Stimulated activated CD4-positive, alpha-beta T cell treated with anti-CD3 and anti-CD28 coated beads, TNF-alpha, amount 100 ng/mL, for 4 hours (primary cell): ENCODE measurements around the gene TCAF1.
"Not testable (repeated sequence)": the region's sequence is repeated elsewhere in the genome, so short reads cannot be mapped to it uniquely, and the experiment has no call there.

Experiments
- DNase-seq, 3 experiments: peaks; one replicate each; pipeline ENCODE4 v3.0.0-alpha.2; 2020; ENCODE audit warnings: low read depth in 3 of 3

TCAF1 gene

DNA sequence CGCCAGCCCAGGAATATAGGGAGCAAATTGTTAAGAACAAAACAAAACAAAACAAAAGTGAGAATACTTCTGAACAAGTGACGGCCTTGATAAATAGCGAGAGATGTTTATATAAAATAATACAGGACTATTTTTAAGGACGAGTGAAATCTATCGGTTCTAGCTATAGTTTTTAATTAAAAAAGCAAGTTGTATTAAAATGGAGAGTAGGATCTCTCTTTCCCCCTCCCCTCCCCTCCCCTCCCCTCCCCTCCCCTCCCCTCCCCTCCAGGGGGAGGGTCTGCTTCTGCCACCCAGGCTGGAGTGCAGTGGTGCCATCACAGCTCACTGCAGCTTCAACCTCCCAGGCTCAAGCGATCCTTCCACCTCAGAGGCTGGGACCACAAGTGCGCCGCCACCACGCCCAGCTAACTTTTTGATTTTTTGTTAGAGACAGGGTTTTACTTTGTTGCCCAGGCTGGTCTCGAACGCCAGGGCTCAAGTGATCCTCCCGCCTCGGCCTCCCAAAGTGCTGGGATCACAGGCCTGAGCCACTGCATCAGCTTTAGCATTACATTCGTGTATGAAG is 440 bp upstream of the TCAF1 start:
- no peak for DNase-seq

DNA sequence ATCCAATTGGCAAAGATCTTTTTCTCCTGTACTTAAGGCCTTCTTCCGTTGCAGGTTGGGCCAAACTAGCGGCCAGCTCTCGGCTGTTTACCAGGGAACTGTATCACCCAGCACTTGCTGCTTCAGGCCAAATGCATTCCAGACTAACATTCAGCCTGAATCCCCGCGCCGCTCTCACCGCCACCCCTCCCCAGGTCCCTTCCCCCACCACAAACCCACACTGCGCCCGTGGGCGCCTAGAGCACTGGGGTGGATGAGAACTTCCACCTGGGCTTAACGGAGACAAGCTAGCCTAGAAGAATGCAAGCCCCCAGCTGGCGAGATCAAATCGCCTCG is 676 bp downstream of the TCAF1 start:
- no peak for DNase-seq

DNA sequence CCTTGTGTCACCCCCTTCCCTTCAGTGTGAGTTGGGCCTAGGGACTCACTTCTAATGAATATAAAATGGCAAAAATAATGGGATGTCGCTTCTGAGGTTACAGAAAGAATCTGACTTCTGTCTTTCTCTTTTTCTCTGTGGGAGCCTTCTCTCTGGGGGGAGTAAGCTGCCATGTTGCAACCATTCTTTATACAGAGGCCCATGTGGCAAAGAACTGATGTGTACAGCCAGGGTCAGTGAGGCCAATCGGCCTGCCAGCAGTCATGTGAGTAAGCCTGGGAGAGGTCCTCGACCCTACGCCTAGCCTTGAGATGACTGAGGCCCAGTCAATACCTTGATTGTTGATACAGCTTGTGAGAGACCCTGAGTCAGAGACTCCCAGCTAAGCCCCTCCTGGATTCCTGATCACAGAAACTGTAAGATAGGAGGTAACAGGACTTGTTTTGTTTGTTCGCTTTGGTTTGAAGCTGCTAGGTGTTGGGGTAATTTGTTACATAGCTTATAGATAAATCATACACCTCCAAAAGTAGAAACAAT is 1.7 kb downstream of the TCAF1 start:
- DNase-seq: no peak

DNA sequence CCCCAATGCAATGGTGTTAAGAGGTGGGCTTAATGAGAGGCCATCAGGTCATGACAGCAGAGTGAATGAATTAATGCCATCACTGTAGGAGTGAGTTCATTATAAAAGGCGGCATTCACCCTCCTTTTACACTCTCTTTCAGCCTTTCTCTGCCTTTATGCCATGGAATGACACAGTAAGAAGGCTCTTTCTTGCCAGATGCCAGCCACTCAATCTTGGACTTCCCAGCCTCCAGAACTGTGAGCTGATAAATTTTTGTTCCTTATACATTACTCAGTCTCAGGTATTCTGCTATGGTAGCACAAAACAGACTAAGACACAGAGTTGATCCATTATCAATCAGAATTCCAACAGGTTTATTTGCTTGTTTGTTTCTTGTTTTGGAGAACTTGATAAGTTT is 3.2 kb downstream of the TCAF1 start:
- no peak for DNase-seq

DNA sequence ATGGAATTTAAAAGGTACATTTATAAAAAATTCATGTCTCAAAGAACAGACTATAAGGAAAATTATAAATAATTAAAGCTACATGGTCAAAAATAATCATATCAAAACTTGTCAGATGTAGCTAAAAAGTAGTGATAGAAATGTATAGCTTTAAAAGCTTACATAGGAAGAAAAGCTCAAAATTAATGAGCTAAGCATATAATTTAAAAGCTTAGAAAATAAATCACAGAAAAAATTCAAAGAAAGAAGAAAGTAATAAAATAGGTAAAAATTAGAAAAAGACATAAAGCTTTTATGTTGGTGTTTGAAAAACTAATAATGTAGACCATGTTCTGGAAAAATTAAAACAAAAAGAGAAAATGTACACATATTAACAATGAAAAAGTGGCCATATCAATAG is 5.3 kb downstream of the TCAF1 start:
- no peak for DNase-seq

DNA sequence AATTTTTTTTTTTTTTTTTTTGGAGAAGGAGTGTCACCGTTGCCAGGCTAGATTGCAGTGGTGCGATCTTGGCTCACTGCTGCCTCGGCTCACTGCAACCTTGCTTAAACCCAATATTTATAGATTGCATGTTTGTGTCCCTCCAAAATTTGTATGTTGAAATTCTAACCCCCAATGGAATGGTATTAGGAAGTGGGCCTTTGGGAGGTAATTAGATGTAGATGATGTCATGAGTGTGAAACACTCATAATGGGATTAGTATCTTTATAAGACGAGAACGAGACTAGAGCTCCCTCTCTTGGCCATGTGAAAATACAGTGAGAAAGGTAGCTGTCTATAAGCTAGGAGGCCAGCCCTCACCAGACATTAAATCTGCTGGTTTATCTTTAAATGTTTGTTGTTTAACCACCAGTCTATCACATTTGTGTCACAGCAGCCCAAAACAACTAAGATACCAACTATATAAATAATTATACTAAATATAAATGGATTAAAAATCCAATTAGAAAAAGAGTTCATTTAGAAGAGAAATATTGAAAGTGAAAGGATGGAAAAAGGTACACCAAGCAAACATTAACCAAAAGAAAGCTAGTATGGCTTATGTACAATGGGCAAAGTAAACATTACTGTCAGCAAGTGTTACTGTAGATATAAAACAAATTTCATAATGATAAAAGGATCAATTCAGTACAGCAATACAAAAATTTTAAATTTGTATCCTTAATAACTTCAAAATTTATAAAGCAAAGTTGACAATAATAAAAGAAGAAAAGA is 9.3 kb downstream of the TCAF1 start:
- no peak for DNase-seq

DNA sequence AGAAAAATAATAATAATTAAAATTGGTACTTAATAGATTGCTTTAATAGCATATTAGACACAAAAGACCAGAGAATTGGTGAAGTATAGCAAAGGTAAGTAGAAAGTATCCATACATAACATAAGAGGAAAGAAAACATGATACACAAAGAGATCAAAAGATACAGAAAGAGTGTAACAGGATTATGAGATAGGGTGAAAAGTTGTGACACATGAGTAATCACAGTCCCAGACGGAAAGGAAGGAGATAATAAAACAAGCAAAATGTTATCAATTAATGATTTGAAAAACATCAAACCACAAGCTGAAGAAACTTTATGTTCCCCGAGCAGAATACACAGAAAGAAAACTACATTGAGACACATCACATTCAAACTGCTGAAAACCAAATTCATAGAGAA is 10.5 kb downstream of the TCAF1 start:
- no peak for DNase-seq

DNA sequence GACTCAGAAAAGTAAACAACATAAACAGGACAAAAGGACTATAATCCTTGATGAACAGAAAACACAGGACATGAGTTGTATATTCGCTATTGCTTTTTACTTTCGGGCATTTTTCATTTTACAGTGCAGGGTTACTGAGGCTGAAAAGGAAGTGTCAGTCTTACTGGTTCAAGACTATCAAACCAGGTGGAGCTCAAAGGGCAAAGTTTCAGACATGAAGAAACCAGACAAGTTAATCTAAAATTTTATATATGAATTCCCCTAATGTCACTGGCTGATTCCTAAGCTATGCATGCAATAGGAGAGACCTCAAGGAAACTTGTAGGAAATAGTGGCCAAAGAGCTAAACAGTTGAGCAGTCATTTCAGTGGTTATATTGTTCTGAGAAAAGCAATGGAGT is 11.4 kb downstream of the TCAF1 start:
- no peak for DNase-seq

DNA sequence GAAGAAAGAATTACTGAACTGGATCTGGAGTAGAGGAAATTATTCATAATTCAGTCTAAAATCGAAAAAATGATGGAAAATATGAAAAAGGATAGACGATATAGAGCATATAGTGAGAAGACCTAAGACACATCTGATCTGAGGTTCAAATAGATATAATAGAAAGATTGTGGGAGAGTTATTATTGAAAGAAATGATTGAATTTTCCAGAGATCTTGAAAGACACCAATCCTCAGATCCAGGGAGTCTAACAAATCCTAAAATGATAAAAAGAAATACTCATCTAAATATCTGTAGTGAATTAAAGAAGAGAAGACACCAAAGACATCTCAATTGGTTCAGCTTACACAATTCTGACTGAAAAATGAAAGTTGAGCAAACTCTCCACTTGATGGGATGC is 12.9 kb downstream of the TCAF1 start:
- DNase-seq: no peak

DNA sequence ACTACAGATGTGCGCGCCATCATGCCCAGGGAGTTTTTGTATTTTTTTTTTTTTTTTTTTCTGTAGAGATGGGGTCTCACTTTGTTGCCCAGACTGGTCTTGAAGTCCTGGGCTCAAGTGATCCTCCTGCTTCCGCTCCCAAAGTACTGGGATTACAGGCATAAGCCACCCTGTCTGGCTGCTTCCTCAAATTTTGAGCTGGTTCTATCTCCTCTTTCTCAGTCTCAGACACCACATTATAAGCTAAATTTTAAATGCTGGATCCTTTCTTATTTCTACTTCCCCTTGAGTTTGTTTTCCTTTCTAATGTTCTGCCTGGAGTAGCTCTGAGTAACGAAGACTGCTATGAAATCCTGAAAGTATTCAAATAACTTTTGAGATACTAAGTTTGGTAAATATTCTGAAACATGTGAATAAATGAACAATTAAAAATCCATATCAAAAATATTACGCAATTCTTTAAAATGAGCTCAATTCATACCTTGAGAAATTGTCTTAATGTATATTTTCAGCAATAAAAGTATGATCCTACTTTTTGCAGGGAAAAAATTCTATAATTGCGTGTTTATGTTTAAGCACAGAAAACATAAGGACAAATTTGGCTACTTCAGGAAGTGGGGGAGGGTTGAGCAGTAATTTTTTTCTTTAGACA is 15.0 kb downstream of the TCAF1 start:
- no peak for DNase-seq

DNA sequence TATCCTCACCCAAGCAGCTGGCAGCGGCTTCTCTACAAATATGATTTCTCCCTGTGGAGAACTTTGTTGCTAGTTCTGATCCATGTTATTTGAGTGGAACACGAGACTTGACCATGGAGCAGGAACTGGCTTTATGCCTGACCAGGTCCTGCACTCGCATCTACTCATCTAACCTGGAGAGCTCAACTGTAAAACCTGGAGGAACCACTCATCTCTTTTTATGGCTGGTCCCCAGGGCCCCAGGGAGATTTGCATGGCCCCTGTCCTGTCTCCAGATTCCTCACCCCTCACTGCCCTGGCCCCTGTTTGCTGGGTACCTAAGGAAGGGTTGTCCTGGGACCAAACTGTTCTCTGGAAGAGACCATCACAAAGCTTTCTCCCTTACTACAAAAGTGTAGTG is 16.0 kb downstream of the TCAF1 start:
- no peak for DNase-seq

DNA sequence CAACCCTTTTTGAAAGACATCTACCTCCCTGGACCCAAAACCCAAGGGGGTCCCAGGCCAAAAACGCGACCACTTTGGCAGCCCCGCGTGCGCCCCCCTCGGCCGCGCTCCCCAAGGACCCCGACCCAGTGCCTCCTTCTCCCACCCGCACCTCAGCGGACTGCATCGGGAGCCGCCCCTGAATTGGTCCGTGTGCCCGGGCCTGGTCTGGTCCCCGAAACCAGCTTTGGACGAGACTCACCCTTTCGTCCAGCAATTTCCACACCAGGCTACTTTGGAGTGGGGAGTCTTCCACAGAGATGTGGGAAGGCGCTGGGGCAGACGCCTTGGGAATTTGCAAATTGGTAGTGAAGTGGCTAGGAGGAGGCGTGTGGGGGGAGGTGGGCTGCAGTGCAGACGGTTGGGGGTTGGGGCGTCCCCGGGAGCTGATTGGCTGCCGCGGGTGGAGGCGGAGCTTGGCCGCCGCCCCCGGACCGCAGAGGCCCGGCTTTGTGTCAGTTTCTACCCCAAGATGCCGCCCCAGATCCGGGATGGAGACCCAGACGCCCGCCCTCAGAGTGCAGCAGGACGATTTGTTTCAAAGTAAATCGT is 16.9 kb downstream of the TCAF1 start:
- DNase-seq: no peak

DNA sequence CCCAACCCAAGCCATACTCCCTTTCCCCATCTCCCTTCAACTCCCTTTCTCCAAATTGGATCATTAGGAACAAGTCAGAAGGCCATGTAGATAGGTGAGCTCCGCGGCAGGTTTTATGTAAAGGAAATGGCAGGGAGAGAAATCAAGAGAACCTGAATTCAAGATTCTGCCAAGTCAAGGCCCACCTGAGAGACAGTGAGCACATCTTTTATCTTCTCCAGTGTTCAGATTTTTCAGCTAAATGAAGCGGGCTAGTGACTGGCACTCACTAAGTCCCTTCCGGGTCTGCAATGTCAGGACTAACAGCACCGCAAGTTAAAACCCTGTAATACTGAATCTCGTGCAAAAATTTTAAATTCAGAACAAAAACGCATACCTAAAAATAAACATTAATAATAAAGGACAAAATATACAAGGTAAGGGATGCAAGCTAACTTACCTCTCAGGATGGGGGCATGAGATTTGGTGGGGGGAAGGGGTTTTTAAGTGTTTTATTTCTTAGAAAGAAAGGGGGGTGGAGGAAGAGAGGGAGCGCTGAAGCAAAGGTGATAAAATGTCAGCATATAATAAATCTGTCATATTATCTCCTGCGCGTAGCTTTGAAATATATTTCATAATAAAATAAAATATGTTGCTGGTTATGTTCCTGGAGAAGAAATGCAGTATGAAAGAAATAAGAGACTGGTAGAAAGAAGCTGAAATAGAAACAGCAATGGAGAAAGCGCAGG is 17.6 kb downstream of the TCAF1 start:
- DNase-seq: no peak

DNA sequence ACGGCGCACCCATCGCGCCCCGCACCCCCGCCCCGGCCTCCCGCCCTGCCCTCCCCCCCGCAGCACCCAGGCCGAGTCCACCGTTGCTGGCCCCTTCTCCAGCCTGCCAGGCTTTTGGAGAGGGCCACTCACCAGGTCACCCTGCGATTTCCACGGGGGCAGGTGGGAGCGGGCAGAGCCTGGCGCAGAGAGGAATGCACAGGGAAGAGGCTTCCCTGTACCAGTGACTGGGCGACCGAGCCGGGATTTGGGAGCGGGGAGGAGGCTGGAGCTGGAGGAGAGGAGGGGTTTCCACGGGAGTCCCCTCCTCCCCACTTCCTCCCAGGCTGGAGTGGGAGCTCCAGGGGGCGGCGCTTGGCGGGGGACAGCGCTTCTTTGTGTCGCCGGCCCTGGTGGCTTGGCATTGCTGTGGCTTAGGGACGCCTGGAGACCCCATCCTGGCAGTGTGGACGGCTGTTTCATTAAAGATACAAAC is 19.3 kb downstream of the TCAF1 start:
- no peak for DNase-seq

DNA sequence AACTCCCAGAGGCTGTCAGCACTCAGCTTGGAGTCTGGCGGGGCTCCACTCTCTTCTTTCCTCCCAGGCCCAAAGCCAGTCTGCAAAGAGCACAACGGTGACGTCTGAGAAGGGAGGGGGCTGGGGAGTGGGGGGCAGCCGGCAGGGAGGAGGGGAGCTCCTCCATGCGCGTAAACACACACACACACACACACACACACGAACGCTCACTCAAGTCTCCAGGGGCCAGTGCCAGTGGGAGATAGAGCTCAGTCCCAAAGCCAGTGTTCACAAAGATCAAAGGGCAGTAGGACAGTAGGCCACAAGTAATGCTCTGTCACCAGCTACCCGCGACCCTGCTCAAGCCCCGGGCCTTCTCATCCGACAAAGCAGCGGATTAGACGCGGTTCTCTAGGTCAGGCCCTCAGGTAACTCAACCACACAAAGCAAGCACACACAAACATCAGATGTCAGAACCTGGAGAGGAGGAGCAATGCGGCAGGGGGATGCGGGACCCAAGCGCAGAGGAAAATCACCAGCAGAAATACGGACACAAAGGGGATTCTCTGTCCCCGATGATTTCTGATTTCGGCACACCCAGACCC is 19.9 kb downstream of the TCAF1 start:
- no peak for DNase-seq

DNA sequence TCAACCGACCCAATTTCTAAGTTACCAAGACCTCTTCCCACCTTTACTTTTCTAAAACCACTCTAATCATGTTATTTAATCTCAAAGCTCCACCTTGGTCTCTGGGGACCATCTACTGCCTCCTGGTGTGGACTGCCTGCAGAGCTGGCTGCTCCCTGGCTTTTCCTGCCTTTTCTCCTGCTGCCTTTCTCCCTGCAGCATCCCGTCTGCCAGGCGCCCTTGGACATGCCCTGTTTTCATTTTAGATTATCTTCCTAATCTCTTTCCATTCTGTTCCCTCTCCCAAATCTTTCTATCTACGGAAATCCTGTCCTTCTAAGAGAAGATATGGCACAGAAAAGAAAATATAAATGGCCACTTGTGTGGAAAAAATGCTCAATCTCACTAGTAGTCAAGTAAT is 23.1 kb downstream of the TCAF1 start:
- DNase-seq: no peak

DNA sequence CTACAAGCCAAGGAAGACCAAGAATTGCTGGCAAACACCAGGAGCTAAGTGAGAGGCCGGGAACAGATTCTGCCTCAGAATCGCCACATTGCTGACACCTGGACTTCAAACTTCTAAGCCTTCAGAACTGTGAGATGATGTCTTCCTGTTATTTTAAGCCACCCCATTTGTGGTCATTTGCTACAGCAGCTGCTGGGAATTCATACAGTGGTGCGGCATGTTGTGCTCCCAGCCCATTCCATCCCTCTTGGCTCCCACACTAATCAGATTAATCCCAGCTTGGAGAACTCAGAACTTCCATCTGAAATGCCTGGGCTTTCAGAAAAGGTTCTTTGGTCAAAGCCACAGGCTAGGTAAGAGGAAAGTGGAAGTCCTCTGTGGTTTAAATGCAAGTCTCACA is 24.9 kb downstream of the TCAF1 start:
- DNase-seq: no peak

DNA sequence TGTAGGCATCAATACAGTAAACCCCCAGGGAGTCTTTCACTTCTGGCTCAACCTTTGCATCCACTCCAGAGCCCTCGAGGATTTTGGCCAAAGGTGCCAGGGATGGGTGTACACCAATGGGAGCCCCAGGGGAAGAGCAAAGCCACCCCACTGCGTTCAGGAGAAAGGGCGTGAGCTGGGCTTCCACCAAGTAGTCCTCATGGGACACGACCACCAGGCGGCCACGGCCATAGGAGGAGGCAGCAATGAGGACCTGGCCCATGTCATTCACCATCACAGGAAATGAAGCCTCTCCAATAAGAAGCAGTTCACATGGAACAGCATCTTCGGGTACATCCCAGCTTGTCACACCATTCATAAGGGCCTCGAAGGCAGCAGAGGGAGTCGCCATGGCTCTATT is 25.8 kb downstream of the TCAF1 start:
- no peak for DNase-seq

DNA sequence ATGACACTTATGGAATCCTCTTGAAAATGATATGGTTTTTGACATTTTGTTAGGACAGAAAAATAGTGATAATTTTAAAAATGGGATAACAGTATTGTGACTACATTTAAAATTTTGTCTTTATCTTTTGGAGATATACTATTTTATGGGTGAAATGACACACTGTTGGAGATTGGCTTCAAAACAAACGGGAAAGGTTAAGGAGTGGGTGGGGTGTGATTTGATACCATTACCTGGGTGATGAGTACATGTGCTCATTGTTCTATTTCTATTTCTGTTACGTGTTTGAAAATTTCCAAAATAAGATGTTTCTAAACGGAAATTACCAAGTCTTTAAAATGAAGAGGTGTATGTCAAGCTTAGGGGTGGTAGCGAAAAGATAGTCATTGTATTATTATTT is 28.7 kb downstream of the TCAF1 start:
- not testable (repeated sequence) for DNase-seq

DNA sequence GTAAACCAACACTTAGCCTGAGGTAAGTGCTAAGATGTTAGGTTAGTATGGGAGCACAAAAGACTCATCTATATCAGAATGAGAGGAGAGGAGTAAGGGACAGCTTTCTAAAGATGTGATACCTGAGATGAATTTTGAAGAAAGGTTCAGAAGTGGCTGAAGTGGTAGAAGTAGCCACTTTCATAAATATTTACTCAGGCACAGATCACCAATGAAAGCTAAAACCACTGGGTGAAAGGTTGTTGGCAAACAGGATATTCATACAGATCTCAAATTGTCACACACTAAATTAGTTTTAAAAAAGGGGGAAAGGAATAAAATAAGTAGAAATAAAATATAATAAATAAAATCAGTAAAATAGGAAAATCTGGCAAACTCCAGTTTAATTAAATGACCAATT is 30.4 kb downstream of the TCAF1 start:
- DNase-seq: not testable (repeated sequence)

DNA sequence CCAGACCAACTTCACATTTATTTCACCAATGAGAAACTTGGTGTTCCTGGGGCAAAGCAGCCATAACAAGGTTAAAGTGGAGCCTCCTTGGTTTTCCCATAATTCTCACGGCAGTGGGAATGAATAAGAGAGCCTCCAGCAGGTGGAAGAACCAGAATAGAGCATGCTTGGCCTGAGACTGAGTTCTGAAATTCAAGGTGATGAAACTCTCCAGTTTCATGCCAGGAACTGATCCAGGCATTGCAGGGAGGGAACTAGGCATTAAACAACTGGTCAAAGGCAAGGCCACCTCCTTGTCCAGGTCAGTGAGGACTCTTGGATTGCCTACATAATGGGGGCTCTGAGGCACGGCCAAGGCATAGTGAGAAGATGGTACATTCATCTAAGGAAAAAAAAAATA is 44.0 kb downstream of the TCAF1 start:
- not testable (repeated sequence) for DNase-seq

DNA sequence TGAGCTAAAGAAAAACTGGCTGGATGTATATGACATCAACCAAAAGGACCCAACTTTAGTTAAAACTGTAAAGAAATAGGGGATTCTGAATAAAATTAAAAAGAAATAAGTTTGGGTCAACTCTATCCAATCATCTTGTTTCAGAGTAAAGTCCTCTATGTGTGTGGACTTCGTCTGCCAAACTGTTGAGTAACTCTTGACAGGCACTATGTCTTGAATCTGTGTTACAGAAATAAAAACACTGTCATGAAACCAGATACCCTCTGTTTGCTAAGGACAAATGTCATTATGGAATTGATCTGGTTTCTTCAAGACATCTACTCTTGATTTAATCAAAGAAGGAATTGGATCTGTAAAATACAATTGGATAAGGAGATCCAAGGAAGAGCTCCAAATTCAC is 46.5 kb downstream of the TCAF1 start:
- not testable (repeated sequence) for DNase-seq
